Heart left ventricle (tissue), 13 donors: ENCODE data around the gene SRGAP1.

Experiments
- POLR2A ChIP-seq, 2 donors: fragments of 450-650 bp; IDR thresholded peaks; one replicate each; pipeline ENCODE4 v1.6.1; 2017; ENCODE audit warnings: antibody characterized with exemption in 2 of 2, mild to moderate bottlenecking in 2 of 2, moderate library complexity in 2 of 2
- TF ChIP-seq, protein P1 (sequence below), 12 donors: fragments of 200-600 bp; sonication (generic) in 4 of 12; IDR thresholded peaks; one replicate each; pipeline versions ENCODE4 v1.5.0 to v1.8.0; 2018 to 2022; ENCODE audit warnings: antibody characterized with exemption in 12 of 12, mild to moderate bottlenecking in 5 of 12
- donor health status: ischemic (EF 13 %, LVEDD 7.1; RV severe dilation, severe dysfunction).
- donor health status: DM: no; HTN: yes; CAD: no.
- donor health status: DM: no; HTN: no; CAD: no.
- donor health status: ischemic (EF 25% LVEDD 6.9; RV normal size, moderate dysfunction).
- donor health status: ischemic (EF 25% LVEDD 5.7; RV mildly dilated, moderate dysfunction).
- donor health status: ischemic (EF 35%, LVEDD 5.7; RV mildly dilated, moderate dysfunction).
- donor health status: nonischemic (EF 11% LVEDD 7.7; RV severe dilation, severe dysfunction).
- donor health status: DM: yes; HTN: yes; CAD: no.
- donor health status: PGD.
- donor health status: ischemic (EF 29% LVEDD 5.4; RV normal size, mild dysfunction).
- donor health status: nonischemic (EF 23%, LVEDD 6.1; RV moderate dilation, normal function).

DNA sequence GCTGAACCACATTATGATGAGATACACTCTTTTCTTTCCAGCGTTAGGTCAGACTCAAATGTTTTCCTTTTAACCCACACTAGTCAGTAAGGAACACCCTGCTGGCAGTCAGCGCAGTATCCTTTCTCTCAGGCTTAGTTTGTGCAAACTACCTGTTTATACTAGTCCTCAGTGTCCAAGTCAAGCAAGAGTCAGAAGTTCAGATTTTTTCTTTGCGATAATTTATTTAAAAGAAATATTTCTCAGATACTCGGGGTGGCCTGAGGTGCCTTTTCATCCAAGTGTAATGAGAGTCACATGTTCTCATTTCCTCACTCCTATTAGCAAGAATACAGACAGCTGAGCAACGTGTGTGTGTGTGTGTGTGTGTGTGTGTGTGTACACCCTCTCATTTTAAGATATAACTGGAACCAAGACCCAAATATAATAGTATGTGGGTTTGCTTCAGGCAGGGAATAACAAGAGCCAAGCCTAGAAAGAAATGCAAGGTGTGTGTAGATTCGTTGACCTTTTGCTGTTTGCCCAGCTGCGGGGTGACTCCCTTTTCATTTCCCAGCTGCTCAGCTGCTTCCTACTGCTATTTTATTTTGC lies 194.9 kb downstream of the SRGAP1 start:
- TF ChIP-seq, protein P1, sequence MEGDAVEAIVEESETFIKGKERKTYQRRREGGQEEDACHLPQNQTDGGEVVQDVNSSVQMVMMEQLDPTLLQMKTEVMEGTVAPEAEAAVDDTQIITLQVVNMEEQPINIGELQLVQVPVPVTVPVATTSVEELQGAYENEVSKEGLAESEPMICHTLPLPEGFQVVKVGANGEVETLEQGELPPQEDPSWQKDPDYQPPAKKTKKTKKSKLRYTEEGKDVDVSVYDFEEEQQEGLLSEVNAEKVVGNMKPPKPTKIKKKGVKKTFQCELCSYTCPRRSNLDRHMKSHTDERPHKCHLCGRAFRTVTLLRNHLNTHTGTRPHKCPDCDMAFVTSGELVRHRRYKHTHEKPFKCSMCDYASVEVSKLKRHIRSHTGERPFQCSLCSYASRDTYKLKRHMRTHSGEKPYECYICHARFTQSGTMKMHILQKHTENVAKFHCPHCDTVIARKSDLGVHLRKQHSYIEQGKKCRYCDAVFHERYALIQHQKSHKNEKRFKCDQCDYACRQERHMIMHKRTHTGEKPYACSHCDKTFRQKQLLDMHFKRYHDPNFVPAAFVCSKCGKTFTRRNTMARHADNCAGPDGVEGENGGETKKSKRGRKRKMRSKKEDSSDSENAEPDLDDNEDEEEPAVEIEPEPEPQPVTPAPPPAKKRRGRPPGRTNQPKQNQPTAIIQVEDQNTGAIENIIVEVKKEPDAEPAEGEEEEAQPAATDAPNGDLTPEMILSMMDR (IDR thresholded peaks at IDR 0.05), result no peak
- no peak for TF ChIP-seq POLR2A (IDR thresholded peaks at IDR 0.05)
